DOHH2 (cell line): Measurements from ENCODE around the gene SPIRE1.
A peak's percentile ranks its signal among the peaks of the same experiment; 100 is the strongest.

Experiments used
- H3F3A ChIP-seq: fragments of 200-600 bp; sonication (generic), shearing (Covaris generic); 2 replicates; pipeline ENCODE4 v1.6.0; 2016; ENCODE audit warnings: antibody characterized with exemption, mild to moderate bottlenecking; ENCODE audit not compliant: control insufficient read depth, insufficient read depth
- H3K27ac ChIP-seq: fragments of 200-600 bp; sonication (generic); 2 replicates; pipeline ENCODE4 v1.5.1; 2014; ENCODE audit warnings: low read depth, mild to moderate bottlenecking, low read length, moderate library complexity
- H3K27me3 ChIP-seq: fragments of 200-600 bp; sonication (generic); 2 replicates; pipeline ENCODE4 v1.6.1; 2014; ENCODE audit warnings: mild to moderate bottlenecking, low read length, mixed read lengths; ENCODE audit not compliant: control insufficient read depth
- H3K36me3 ChIP-seq: fragments of 200-600 bp; sonication (generic); 2 replicates; pipeline ENCODE4 v1.6.1; 2014; ENCODE audit warnings: mild to moderate bottlenecking, low read length, moderate library complexity, mixed read lengths; ENCODE audit not compliant: control insufficient read depth
- H3K4me1 ChIP-seq: fragments of 200-600 bp; sonication (generic); 2 replicates; pipeline ENCODE4 v1.6.1; 2014; ENCODE audit warnings: mild to moderate bottlenecking, low read length, mixed read lengths; ENCODE audit not compliant: control insufficient read depth
- H3K4me2 ChIP-seq: fragments of 200-600 bp; sonication (generic); 2 replicates; pipeline ENCODE4 v1.6.0; 2014; ENCODE audit warnings: mild to moderate bottlenecking, low read length, moderate library complexity
- H3K4me3 ChIP-seq: fragments of 200-600 bp; sonication (generic); 2 replicates; pipeline ENCODE4 v1.5.1; 2014; ENCODE audit warnings: mild to moderate bottlenecking, low read length, mixed read lengths
- H3K79me2 ChIP-seq: fragments of 200-600 bp; sonication (generic); 2 replicates; pipeline ENCODE4 v1.6.1; 2014; ENCODE audit warnings: mild to moderate bottlenecking, low read length, mixed read lengths; ENCODE audit not compliant: control insufficient read depth
- H3K9me2 ChIP-seq: fragments of 200-600 bp; sonication (generic); replicated peaks from 2 replicates; pipeline ENCODE4 v1.6.1; 2014; ENCODE audit warnings: mild to moderate bottlenecking, low read length, mixed read lengths; ENCODE audit not compliant: control insufficient read depth
- H3K9me3 ChIP-seq: fragments of 200-600 bp; sonication (generic); 2 replicates; pipeline ENCODE4 v1.6.1; 2014; ENCODE audit warnings: antibody characterized with exemption, low read length, mixed read lengths; ENCODE audit not compliant: control insufficient read depth, insufficient read depth
- H4K20me1 ChIP-seq: fragments of 200-600 bp; sonication (generic); 2 replicates; pipeline ENCODE4 v1.6.0; 2014; ENCODE audit warnings: low read depth, mild to moderate bottlenecking, antibody characterized with exemption, low read length, moderate library complexity; ENCODE audit not compliant: control insufficient read depth, insufficient read depth
- EZH2phosphoT487 ChIP-seq: fragments of 200-600 bp; sonication (generic); IDR thresholded peaks from 2 replicates; pipeline ENCODE4 v1.6.1; 2017; ENCODE audit warnings: borderline replicate concordance, mild to moderate bottlenecking, antibody characterized with exemption, low read length, moderate library complexity, mixed read lengths
- TF ChIP-seq, protein P1 (sequence below): fragments of 200-600 bp; sonication (generic); IDR thresholded peaks from one replicate; pipeline ENCODE4 v1.5.1; 2014; ENCODE audit warnings: antibody characterized with exemption, mild to moderate bottlenecking, low read depth, low read length; ENCODE audit not compliant: poor library complexity, severe bottlenecking

Gene SPIRE1

DNA sequence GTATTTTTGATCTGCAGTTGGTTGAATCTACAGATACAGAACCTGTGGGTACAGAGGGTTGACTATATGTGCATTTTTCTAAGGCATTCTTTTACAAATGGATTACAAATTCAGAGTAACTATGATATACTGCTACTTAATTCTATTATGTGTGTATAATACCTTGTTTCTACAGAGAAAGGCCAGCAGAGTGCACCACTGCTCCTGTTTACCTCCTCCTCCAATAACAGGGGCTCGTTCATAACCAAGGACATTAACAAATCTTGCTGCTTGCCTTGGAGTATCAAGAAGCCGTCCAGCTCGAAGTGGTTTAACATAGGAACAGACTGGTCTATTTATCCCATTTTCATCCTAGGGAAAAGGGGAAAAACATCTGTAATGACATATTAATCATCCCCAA lies 28.2 kb upstream of the SPIRE1 start:
- H3K27me3 ChIP-seq: no peaks in the 10 kb centered on the region
- H3K79me2 ChIP-seq: no peaks in the 10 kb centered on the region
- H3K4me3 ChIP-seq: no peak overlapping the region
- no peaks in the 10 kb centered on the region for H3K9me3 ChIP-seq
- H3K4me2 ChIP-seq: no peak overlapping the region
- H3F3A ChIP-seq: peaks cover 4% of the 10 kb centered on the region; the same call in 1 of the 2 replicates
- TF ChIP-seq EZH2phosphoT487: no peak
- TF ChIP-seq, protein P1, sequence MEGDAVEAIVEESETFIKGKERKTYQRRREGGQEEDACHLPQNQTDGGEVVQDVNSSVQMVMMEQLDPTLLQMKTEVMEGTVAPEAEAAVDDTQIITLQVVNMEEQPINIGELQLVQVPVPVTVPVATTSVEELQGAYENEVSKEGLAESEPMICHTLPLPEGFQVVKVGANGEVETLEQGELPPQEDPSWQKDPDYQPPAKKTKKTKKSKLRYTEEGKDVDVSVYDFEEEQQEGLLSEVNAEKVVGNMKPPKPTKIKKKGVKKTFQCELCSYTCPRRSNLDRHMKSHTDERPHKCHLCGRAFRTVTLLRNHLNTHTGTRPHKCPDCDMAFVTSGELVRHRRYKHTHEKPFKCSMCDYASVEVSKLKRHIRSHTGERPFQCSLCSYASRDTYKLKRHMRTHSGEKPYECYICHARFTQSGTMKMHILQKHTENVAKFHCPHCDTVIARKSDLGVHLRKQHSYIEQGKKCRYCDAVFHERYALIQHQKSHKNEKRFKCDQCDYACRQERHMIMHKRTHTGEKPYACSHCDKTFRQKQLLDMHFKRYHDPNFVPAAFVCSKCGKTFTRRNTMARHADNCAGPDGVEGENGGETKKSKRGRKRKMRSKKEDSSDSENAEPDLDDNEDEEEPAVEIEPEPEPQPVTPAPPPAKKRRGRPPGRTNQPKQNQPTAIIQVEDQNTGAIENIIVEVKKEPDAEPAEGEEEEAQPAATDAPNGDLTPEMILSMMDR: peak; percentile 44
- no peaks in the 10 kb centered on the region for H3K9me2 ChIP-seq
- H3K36me3 ChIP-seq: peaks cover 7% of the 10 kb centered on the region; the same call in 1 of the 2 replicates
- no peaks in the 10 kb centered on the region for H4K20me1 ChIP-seq
- H3K4me1 ChIP-seq: no peaks in the 10 kb centered on the region
- H3K27ac ChIP-seq: no peak overlapping the region

DNA sequence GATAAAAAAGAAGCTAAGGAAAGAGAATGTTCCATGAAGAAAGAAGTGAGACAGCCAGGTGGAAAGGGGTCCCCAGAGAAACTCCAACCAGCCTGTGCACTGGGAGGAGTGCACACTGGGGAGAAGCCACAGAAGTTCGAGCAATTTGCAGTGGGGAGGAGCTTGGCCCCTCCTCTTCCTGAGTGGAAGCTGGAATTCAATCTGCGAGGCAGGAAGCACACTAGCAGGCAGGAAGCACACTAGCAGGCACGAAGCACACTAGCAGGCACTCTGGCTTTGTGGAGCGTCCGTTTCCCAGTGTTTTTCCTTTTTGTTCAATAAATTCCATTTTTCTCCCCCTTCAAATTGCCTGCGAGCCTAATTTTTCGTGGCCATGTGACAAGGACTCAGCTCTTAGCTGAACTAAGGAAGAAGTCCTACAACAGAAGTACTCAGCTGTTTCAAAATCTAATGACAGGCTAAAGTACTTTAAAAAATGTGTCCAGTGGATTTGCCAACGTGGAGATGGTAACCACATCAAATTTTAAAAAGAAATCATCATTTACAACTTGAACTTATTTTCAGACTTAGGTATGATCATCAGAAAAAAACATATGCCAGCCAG lies 21.4 kb upstream of the SPIRE1 start:
- no peaks in the 10 kb centered on the region for H3K9me2 ChIP-seq
- H3F3A ChIP-seq: no peaks in the 10 kb centered on the region
- no peaks in the 10 kb centered on the region for H4K20me1 ChIP-seq
- H3K27me3 ChIP-seq: no peaks in the 10 kb centered on the region
- peaks cover 29% of the 10 kb centered on the region for H3K36me3 ChIP-seq
- no peak overlapping the region for H3K4me3 ChIP-seq
- no peaks in the 10 kb centered on the region for H3K79me2 ChIP-seq
- H3K4me1 ChIP-seq: peaks cover 9% of the 10 kb centered on the region
- H3K4me2 ChIP-seq: no peak overlapping the region
- H3K27ac ChIP-seq: no peak overlapping the region
- TF ChIP-seq EZH2phosphoT487: no peak
- TF ChIP-seq, protein P1: no peak
- H3K9me3 ChIP-seq: no peaks in the 10 kb centered on the region

DNA sequence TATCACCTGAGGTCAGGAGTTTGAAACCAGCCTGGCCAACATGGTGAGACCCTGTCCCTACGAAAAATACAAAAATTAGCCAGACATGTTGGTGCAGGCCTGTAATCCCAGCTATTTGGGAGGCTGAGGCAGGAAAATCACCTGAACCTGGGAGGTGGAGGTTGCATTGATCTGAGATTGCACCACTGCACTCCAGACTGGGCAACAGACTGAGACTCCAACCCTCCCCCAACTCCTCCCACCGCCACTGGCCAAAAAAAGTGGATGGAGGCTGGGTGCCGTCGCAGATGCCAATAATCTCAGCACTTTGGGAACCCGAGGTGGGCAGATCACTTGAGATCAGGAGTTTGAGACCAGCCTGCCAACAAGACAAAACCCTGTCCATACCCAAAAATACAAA lies 10.1 kb upstream of the SPIRE1 start:
- Histone ChIP-seq H3K4me2 (no peak overlapping the region), H3K9me3 (no peaks in the 10 kb centered on the region), H3K4me1 (no peaks in the 10 kb centered on the region), H3K79me2 (no peaks in the 10 kb centered on the region), H3K27ac (no peak overlapping the region), H3K27me3 (no peaks in the 10 kb centered on the region), H3K36me3 (peaks cover 8% of the 10 kb centered on the region), H3K9me2 (no peaks in the 10 kb centered on the region), H3F3A (no peaks in the 10 kb centered on the region), H4K20me1 (no peaks in the 10 kb centered on the region), H3K4me3 (no peak overlapping the region)
- TF ChIP-seq, protein P1: no peak
- TF ChIP-seq EZH2phosphoT487: no peak
